Measurements from ENCODE around the gene MAML3. TPM values are rescaled to one million over a fixed set of nuclear protein-coding genes. Genes with fewer than 3 reads are reported as not detected.

Gene MAML3
- total RNA-seq, 2 experiments from 2014 or later: 2.5 to 2.6 TPM

- Mint-ChIP-seq H3K27ac (no peak overlapping the region), H3K4me1 (peaks cover 8% of the 10 kb centered on the region), H3K9me3 (no peaks in the 10 kb centered on the region), H3K4me3 (no peak overlapping the region), H3K27me3 (no peaks in the 10 kb centered on the region), H3K36me3 (ENCODE audit: low read depth) (peaks cover 16% of the 10 kb centered on the region)
- DNase-seq: no peak
- ChIA-PET CTCF (interaction anchor here (0.6 kb wide), 1 partner anchor 65 kb away, joined by 4 read pairs; no protein-coding TSS in a partner anchor), POLR2A (no interaction called here)
These were observed 478.3 kb downstream of the MAML3 start for GRCh38 chr4:139675651-139676050.

- Mint-ChIP-seq H3K4me3 (no peak overlapping the region), H3K27me3 (no peaks in the 10 kb centered on the region), H3K9me3 (no peaks in the 10 kb centered on the region), H3K27ac (no peak overlapping the region), H3K4me1 (peaks cover 8% of the 10 kb centered on the region), H3K36me3 (ENCODE audit: low read depth) (peaks cover 15% of the 10 kb centered on the region)
- ChIA-PET CTCF (interaction anchor here (0.8 to 1.4 kb wide), 3 partner anchors 10 to 21 kb away, joined by 3 to 6 read pairs (median 3); no protein-coding TSS in a partner anchor), POLR2A (interaction anchor here (0.6 kb wide), 1 partner anchor 745 kb away, joined by 4 read pairs; no protein-coding TSS in a partner anchor)
- no peak for DNase-seq
These were observed 479.0 kb downstream of the MAML3 start for GRCh38 chr4:139674875-139675550.

GRCh38 chr4:139672732-139673131 lies 481.3 kb downstream of the MAML3 start:
- Mint-ChIP-seq H3K4me3 (no peak overlapping the region), H3K27me3 (no peaks in the 10 kb centered on the region), H3K36me3 (ENCODE audit: low read depth) (no peaks in the 10 kb centered on the region), H3K4me1 (peaks cover 17% of the 10 kb centered on the region), H3K9me3 (no peaks in the 10 kb centered on the region), H3K27ac (no peak overlapping the region)
- ChIA-PET CTCF (interaction anchor here (1.3 kb wide), 1 partner anchor 15 kb away, joined by 4 read pairs; no protein-coding TSS in a partner anchor), POLR2A (no interaction called here)
- DNase-seq: no peak

GRCh38 chr4:139672215-139672614 lies 481.8 kb downstream of the MAML3 start:
- no peak overlapping the region for H3K4me3 Mint-ChIP-seq
- ChIA-PET POLR2A (no interaction called here), CTCF (interaction anchor here (1.3 kb wide), 1 partner anchor 15 kb away, joined by 4 read pairs; no protein-coding TSS in a partner anchor)
- peaks cover 19% of the 10 kb centered on the region for H3K4me1 Mint-ChIP-seq
- DNase-seq: no peak
- no peaks in the 10 kb centered on the region for H3K27me3 Mint-ChIP-seq
- no peak overlapping the region for H3K27ac Mint-ChIP-seq
- H3K9me3 Mint-ChIP-seq: no peaks in the 10 kb centered on the region
- no peaks in the 10 kb centered on the region for H3K36me3 Mint-ChIP-seq (ENCODE audit: low read depth)

GRCh38 chr4:139670775-139671174 lies 483.2 kb downstream of the MAML3 start:
- peaks cover 7% of the 10 kb centered on the region for H3K36me3 Mint-ChIP-seq (ENCODE audit: low read depth)
- H3K4me1 Mint-ChIP-seq: peaks cover 23% of the 10 kb centered on the region
- CTCF ChIA-PET: interaction anchor here (2.7 kb wide), 1 partner anchor 13 kb away, joined by 9 read pairs; no protein-coding TSS in a partner anchor
- no peaks in the 10 kb centered on the region for H3K27me3 Mint-ChIP-seq
- no peak for DNase-seq
- H3K4me3 Mint-ChIP-seq: no peak overlapping the region
- H3K27ac Mint-ChIP-seq: no peak overlapping the region
- POLR2A ChIA-PET: no interaction called here
- no peaks in the 10 kb centered on the region for H3K9me3 Mint-ChIP-seq

- Mint-ChIP-seq H3K9me3 (no peaks in the 10 kb centered on the region), H3K27ac (no peak overlapping the region), H3K4me3 (no peak overlapping the region), H3K27me3 (no peaks in the 10 kb centered on the region), H3K36me3 (ENCODE audit: low read depth) (peaks cover 7% of the 10 kb centered on the region), H3K4me1 (peaks cover 31% of the 10 kb centered on the region)
- ChIA-PET POLR2A (no interaction called here), CTCF (interaction anchor here (1.1 to 2.7 kb wide), 2 partner anchors 9 to 12 kb away, joined by 3 to 9 read pairs; no protein-coding TSS in a partner anchor)
- no peak for DNase-seq
These were observed 484.1 kb downstream of the MAML3 start for GRCh38 chr4:139669890-139670289.

- Mint-ChIP-seq H3K36me3 (ENCODE audit: low read depth) (peaks cover 7% of the 10 kb centered on the region), H3K27me3 (no peaks in the 10 kb centered on the region), H3K4me1 (peaks cover 31% of the 10 kb centered on the region), H3K4me3 (no peak overlapping the region), H3K9me3 (no peaks in the 10 kb centered on the region), H3K27ac (no peak overlapping the region)
- ChIA-PET CTCF (interaction anchor here (1.1 to 2.7 kb wide), 2 partner anchors 9 to 12 kb away, joined by 3 to 9 read pairs; no protein-coding TSS in a partner anchor), POLR2A (interaction anchor here (1.6 kb wide), 1 partner anchor 12 kb away, joined by 4 read pairs; no protein-coding TSS in a partner anchor)
- no peak for DNase-seq
These were observed 484.6 kb downstream of the MAML3 start for GRCh38 chr4:139669335-139669734.

GRCh38 chr4:139668658-139669201 lies 485.3 kb downstream of the MAML3 start:
- POLR2A ChIA-PET: interaction anchor here (1.6 kb wide), 1 partner anchor 12 kb away, joined by 4 read pairs; no protein-coding TSS in a partner anchor

GRCh38 chr4:139668036-139668435 lies 485.9 kb downstream of the MAML3 start:
- H3K4me3 Mint-ChIP-seq: no peak overlapping the region
- CTCF ChIA-PET: no interaction called here

More at GRCh38 chr4:139668658-139669201, 485.3 kb downstream of the MAML3 start:
- peaks cover 7% of the 10 kb centered on the region for H3K36me3 Mint-ChIP-seq (ENCODE audit: low read depth)
- peaks cover 31% of the 10 kb centered on the region for H3K4me1 Mint-ChIP-seq
- H3K9me3 Mint-ChIP-seq: no peaks in the 10 kb centered on the region
- H3K27me3 Mint-ChIP-seq: no peaks in the 10 kb centered on the region
- no peak for DNase-seq
- H3K4me3 Mint-ChIP-seq: no peak overlapping the region
- H3K27ac Mint-ChIP-seq: no peak overlapping the region
- CTCF ChIA-PET: interaction anchor here (2.7 kb wide), 1 partner anchor 11 kb away, joined by 9 read pairs; no protein-coding TSS in a partner anchor

More at GRCh38 chr4:139668036-139668435, 485.9 kb downstream of the MAML3 start:
- Mint-ChIP-seq H3K9me3 (no peaks in the 10 kb centered on the region), H3K36me3 (ENCODE audit: low read depth) (peaks cover 7% of the 10 kb centered on the region), H3K27me3 (no peaks in the 10 kb centered on the region), H3K4me1 (peaks cover 31% of the 10 kb centered on the region), H3K27ac (no peak overlapping the region)
- no peak for DNase-seq
- POLR2A ChIA-PET: interaction anchor here (1.6 kb wide), 1 partner anchor 11 kb away, joined by 4 read pairs; no protein-coding TSS in a partner anchor

Other genes starting within 250 kb of the MAML3 start
- gene SCOC, start 219.5 kb upstream of the MAML3 start, total RNA-seq: 10 to 100 TPM; 24.5 to 25.0 TPM

Data from activated CD4-positive, alpha-beta memory T cell treated with anti-CD3 and anti-CD28 coated beads, Interleukin-2, amount 10 ng/mL, durations not matched to agents 7 days and 5 days (primary cell).